Hematopoietic multipotent progenitor cell (in vitro differentiated cells): Measurements from ENCODE around the gene TCFL5. TPM values are rescaled to one million over a fixed set of nuclear protein-coding genes. Genes with fewer than 3 reads are reported as not detected.
"Not testable (repeated sequence)": the region's sequence is repeated elsewhere in the genome, so short reads cannot be mapped to it uniquely, and the experiment has no call there.

Source experiments
- DNase-seq, 3 donors: peaks; one replicate each; pipeline ENCODE4 v3.0.0-alpha.2; 2011 to 2015; ENCODE audit warnings: low read depth in 2 of 3, low spot score in 2 of 3
- total RNA-seq: library from RNA; depleted of rRNA; stranded (reverse); fragments of >200 nt; gene quantifications from one replicate; pipeline ENCODE4 v1.2.3, GENCODE V29; 2012

Gene TCFL5
- total RNA-seq, 1 donor: 2.7 TPM

DNA sequence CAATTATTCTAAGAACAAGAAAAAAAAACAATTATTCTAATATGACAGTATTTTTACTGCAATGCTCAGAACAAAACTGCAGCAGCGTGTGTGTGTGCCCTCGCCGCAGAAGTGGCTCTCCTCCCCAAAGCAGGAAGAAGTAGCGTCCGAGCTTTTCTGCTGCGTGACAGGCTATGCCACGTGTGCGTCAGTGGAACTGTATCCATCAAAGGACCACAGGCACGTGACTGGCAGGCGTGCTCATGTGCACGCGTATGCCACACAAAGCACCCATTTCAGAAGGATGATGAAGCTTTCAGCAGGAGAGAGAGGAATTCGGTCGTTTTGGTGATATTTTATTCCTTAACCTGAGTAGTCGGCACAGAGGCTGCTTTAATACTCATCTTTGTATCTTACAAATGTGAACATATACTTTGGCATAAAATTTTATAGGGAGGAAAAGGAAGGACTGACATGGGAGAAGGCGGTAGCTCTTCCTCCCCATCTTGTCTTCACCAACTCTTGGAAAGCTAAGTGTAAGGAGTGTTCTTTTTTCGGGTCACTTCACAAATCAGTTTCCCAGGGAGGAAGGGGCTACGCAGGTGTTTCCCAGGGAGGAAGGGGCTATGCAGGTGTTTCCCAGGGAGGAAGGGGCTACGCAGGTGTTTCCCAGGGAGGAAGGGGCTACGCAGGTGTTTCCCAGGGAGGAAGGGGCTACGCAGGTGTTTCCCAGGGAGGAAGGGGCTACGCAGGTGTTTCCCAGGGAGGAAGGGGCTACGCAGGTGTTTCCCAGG is 3.4 kb downstream of the TCFL5 start:
- DNase-seq: peak in 1 of 3 donors; percentile 60

DNA sequence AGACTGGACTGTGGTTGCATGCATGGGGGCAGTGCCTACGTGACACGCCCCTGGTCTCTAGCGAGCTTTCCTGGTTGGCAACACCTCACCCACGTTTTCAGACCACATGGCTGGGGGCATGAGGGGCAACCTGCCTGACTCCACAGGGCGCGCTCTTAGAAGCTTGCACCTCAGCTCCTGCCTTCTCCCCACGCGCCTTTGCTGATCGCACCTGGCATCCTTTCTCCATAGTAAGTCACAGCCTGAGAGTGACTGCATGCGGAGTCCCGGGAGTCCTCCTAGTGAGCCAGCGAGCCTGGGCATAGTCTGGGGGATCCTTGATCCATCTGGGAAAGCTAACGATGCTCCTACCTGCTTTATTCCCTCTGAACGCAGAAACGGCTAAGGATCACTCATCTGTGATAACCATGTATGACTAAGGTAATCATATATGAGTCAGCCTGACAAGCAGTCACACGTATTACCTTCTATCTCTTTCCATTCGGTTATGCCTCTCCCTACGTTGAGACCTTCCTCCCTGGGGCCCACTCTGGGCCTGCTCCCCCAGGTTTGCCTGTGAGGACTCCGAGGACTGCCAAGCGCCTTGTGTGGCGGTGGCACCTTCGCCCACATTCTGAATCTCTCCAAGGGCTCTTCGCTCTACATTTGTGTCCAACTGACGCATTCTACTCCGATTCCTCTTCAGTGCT is 4.5 kb downstream of the TCFL5 start:
- DNase-seq: no peak

DNA sequence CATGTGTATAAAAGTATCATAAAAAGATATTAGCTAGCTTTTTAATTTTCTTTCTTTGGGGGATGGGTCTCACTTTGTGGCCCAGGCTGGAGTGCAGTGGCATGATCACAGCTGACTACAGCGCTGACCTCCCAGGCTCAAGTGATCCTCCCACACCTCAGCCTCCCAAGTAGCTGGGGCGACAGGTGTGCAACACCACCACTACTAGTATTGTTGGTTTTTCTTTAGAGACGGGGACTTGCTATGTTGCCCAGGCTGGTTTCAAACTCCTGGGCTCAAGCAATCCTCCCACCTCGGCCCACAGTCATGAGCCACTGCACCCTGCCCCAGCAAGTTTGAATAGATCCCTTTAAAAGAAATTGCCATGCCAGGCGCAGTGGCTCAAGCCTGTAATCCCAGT is 6.5 kb downstream of the TCFL5 start:
- DNase-seq: no peak

DNA sequence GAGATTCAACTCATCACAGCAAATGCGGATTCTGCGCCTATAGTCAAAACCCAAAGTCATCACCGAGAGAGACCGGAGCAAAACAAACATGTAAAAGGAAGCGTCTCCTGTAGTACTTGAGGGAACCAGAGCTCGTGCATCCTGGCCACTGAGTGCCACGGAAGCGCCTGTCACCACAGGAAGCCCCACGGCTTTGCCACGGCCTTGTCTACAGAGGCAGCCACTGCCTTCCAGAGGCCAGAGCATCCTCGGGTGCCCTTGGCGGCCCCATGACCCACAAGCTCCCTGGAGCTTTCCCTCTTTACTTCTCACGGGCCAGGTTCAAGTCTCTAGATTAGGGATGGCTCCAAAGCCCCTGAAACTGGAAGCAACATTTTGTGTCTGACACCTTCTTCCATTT is 7.5 kb downstream of the TCFL5 start:
- no peak for DNase-seq

DNA sequence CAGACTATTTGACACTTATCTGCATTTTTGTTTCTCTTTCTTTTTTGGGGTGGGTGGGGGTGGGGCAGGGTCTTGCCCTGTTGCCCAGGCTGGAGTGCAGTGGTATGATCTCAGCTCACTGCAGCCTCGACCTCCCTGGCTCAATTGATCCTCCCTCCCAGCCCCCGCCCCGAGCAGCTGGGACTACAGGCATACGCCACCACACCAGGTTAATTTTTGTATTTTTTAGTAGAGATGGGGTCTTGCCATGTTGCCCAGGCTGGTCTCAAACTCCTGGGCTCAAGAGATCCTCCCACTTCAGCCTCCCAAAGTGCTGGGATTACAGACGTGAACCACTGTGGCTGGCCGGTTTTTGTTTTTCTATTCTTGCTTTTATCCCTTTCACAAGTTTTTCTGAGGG is 8.3 kb downstream of the TCFL5 start:
- not testable (repeated sequence) for DNase-seq

DNA sequence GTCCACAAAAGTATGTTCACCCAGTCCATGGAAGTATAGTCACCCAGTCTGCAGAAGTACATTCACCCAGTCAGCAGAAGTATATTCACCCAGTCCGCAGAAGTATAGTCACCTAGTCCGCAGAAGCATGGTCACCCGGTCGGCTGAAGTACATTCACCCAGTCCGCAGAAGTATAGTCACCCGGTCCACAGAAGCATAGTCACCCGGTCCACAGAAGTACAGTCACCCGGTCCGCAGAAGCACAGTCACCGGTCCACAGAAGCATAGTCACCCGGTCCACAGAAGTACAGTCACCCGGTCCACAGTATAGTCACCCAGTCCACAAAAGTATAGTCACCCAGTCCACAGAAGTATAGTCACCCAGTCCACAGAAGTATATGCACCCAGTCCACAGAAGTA is 8.8 kb downstream of the TCFL5 start:
- DNase-seq: no peak

DNA sequence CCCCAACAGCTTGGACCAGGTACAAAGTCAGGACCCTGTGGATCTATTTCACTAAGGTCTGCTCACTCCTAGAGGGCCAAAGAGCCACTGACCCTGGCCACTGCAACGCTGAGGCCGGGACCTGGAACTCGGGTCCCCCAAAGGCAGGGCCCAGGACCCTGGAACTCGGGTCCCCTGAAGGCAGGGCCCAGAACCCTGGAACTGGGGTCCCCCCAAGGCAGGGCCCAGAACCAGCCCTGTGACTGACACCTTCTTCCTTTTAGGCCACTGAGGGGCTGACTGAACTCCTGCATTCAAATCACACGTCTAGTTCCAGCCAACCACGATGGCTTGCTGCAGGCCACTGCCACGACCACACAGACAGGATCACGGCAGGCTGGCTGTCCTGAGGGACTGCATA is 9.4 kb downstream of the TCFL5 start:
- no peak for DNase-seq

DNA sequence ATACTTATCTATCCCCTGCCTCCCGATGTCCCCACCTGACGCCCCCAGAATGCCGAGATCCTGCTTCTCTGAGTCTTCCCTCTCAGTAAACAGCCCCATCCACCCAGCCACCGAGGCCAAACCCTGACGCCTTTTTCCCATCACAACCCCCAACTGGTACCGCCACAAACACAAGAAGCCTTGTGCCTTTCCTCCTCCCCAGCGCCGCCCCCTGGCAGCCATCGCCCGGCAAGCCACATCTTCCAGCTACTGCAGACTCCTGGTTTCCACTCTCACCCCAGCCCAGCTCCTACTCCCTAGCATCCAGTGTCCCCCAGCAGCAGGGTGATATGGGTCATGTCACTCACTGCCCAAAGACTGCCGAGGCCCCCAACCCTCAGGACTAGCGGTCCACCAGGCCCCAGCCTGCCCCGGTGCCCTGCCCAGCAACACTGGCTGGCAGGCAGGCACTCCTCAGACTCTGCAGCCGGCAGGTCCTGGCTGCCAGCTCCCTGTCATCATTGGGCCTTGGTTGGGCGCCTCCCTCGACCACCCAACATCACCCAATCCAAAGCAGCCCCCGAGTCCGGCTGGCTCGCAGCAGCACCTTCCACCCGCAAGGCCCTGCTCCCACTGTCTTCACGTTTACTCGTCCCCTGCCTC is 11.2 kb downstream of the TCFL5 start:
- DNase-seq: no peak

DNA sequence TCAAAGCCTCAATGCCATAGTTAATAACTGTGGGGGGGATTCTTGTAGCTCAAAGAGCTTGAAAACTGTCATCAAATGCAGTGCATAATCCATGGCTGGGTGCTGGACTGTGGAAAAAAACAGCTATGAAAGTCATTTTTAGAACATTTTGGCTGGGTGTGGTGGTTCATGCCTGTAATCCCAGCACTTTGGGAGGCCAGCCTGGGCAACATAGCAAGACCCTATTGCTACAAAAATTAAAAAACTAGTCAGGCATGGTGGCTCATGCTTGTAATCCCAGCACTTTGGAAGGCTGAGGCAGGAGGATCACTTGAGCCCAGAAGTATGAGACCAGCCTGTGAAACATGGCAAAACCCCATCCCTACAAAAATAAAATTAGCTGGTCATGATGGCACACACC is 12.2 kb downstream of the TCFL5 start:
- DNase-seq: no peak

DNA sequence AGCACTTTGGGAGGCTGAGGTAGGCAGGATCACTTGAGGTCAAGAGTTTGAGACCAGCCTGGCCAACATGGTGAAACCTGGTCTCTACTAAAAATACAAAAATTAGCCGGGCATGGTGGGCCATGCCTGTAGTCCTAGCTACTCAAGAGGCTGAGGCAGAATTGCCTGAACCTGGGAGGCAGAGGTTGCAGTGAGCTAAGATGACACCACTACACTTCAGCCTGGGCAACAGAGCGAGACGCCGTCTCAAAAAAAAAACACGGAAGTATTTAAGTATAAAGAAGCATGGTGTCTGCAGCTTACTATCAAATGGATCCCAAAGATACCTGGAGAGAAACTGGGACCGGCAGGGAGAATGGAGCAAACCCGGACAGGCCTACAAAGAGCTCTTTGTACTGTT is 12.7 kb downstream of the TCFL5 start:
- not testable (repeated sequence) for DNase-seq

DNA sequence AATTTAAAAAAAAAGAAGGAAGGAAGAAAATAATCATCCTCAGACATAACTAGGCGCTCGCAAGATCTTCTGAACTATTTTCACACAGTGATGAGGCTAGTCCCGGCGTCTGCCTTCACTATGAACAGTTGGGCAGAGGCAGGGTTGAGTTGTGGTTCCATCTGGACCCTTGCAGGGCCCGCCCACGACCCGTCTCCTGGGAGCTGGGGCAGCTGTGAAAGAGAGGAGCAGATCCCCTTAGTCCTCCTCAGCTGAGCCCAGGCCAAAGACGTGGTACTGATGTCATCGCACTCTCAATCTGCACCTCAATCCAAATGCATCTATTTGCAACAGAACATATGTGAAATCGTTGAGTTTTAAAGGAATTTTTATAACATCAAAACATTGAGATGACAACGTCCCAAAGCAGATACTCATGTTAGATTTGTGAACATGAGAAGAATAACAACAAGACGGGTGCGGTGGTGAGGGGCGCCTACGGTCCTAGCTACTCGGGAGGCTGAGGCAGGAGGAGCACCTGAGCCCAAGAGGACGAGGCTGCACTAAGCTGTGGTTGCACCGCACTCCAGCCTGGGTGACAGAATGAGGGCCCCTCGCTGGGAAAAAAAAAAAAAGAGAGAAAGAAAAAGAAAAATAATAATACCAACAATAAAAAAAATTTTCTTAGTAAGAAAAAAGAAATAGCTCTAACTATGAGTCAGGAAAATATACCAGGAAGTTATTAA is 15.3 kb downstream of the TCFL5 start:
- no peak for DNase-seq

DNA sequence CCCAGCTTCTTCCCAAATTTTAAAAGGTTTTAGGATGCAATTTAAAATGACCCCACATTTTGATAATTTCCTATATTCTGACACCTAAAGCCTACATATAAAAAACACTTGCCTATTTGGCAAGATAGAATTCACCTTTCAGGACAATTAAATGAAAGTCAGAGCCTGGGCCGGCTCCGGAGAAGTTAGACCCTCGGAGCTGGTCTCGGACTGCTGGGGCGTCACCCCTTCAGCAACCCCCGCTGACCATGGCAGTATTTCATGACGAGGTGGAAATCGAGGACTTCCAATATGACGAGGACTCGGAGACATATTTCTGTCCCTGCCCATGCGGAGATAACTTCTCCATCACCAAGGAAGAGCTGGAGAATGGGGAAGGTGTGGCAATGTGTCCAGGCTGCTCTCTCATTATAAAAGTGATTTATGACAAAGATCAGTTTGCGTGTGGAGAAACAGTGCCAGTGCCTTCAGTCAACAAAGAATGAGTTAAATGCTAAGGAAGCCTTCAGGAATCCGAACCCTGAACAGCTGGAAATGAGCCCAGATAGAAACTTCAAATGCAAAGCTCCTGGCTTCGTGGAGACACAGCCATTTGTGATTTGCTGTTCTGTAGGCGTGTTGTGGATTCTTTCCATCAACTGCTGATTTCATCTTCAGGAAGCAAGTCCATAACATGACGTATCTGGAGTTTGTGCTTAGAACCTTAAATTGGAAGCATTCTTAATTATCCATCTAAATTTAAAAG is 16.0 kb downstream of the TCFL5 start:
- no peak for DNase-seq

DNA sequence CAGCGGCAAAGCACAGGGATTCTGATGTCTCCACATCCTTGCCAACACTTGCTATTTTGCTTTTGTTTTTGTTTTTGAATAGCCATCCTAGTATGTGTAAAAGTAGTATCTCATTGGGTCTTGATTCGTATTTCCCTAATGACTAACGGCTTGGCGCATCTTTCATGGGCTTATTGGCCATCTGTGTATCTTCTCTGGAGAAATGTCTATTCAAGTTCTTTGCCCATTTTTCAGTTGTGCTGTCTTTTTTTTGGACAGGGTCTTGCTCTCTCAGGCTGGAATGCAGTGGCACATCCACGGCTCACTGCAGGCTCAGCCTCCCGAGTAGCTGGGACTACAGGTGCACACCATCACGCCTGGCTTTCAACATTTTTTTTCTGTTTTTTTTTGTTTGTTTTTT is 17.4 kb downstream of the TCFL5 start:
- no peak for DNase-seq

DNA sequence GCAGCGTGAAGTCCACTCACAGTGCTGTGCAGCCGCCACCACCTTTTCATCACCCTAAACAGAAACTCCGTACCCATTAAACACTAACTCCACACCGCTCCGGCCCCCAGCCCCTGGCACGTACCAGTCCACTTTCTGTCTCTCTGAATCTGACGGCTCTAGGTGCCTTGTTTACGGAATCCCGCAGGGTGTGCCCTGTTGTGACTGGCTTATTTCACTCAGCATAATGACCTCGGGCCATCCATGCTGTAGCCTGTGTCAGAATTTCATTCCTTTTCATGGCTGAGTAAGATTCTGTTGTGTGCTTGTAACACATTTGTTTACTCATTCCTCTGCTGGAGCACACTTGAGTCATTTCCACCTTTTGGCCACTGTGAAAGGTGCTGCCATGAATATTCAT is 18.0 kb downstream of the TCFL5 start:
- no peak for DNase-seq

DNA sequence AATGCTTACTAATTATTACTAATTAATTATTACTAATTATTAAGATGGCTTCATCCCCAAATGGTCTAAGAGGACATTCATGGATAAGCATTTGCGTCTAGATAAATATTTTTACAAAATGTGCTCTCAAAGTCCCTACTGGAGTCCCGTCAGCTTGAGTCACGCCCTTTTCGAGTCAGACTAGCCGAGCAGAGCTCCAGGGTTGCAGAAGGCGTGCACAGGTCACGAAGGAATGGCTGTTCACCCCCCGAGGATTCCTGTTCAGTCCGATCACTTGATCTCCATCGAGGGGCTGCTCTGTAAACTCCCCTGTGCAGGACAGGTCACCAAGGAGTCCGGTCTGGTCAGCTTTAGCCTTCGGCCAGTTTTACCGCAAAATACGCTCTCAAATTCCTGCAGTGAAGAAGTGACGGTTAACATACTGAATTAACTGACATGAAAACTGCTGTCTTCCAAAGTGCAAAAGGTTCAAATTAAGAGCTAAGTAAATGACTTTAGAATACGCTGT is 19.9 kb downstream of the TCFL5 start:
- DNase-seq: no peak

DNA sequence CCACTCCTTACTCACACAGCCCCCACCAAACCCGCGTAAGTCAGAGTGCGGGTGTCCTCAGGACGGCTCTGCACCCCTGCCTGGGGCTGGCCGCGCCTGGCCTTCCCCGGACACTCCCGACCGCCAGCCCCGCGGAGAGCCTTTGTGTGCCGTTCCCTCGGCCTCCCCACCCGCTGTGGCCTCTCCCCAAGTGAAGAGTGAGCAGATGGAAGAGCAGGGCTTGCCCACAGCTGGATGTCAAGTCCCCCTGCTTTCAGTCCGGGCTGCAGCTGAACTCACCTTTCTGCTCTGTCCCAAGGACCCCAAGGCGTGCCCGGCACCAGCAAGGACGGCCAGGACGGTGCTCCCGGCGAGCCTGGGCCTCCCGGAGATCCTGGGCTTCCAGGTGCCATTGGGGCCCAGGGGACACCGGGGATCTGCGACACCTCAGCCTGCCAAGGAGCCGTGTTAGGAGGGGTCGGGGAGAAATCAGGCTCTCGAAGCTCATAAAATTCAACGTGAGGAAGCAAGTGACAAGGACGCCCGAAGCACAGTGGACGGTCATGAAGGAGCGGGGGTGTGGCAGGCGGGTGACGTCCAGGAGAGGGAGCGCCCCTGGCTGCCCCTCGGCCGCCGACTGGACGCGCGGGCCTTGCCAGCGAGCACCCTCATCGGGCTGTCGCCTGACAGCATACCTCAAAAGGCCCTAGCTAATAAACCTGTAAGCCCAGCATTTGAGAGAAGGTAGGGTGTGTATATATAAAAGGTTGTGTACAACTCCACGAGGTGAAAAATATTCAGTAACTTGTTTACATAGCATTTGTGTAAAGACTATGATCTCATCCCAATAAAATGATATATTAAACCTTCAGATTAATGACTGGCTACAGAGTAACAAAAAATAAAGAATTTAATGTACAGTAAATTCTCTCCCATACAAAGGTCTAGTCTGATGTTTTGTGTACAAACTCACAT is 21.1 kb downstream of the TCFL5 start:
- no peak for DNase-seq

DNA sequence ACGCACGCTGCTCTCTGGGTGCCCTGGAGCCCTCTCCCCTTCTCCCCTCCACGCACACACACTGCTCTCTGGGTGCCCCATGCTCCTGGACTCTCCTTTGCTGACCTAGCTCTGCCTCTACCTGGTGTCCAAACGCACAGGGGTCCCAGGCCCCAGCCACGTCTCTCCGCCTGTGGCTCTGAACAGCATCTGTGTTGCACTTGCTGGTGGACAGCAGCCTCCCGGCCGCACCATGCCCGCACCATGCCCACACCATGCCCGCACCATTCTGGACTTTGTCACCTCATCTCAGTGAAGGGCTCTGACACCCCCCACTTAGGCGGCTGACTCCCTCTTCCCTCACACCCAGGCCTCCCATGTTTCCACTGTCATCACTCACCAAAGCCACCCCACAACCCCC is 21.8 kb downstream of the TCFL5 start:
- no peak for DNase-seq

DNA sequence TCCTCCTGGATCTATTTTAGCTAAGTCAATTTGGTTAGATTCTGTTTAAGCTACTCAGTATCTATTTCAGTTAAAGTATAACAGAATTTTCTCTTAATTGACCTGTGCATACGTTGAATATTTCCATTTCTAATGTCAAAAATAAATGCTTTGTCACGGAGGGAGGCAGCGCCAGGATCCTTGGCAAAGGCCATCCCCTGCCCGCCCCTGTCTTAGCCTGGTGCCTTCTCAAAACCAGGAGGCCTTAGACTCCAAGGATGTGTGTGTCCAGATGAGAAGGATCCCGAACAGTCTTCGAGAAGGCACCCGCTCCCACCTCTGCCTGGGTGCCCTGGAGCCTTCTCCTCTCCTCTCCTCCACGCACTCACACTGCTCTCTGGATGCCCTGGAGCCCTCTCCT is 22.4 kb downstream of the TCFL5 start:
- DNase-seq: no peak
